A549 (cell line): ENCODE data around the gene PPP2R5C. TPM values are rescaled to one million over a fixed set of nuclear protein-coding genes. Genes with fewer than 3 reads are reported as not detected.

Experiments
- ATAC-seq, 2 experiments: fragments of 200-7000 bp in 1 of 2; fragments of >200 bp in 1 of 2; cut with Nextera tagmentation in 1 of 2; cut with Tn5 transposase in 1 of 2; 3 replicates each; pipeline versions ENCODE4 v1.8.0 to v1.9.1; 2018 to 2020; ENCODE audit warnings: mild to moderate bottlenecking in 1 of 2, moderate library complexity in 1 of 2
- CTCF ChIA-PET: fragments of 300-600 bp; sonication (Branson Sonifier 250); formaldehyde crosslinking; extraction: SDS; loops from one replicate; lab custom pipeline; 2021; ENCODE audit warnings: antibody characterized with exemption, inconsistent platforms; lab: Yijun Ruan, JAX
- POLR2A ChIA-PET: fragments of 350-600 bp; formaldehyde crosslinking; extraction: SDS; loops from one replicate; lab custom pipeline; 2021; ENCODE audit warnings: antibody characterized with exemption, inconsistent platforms; lab: Yijun Ruan, JAX
- DNase-seq, 2 experiments: peaks; one replicate each; pipeline versions ENCODE4 v3.0.0 to v3.0.0-alpha.2; 2011 to 2016; ENCODE audit warnings: low read depth in 1 of 2, low spot score in 1 of 2
- FAIRE-seq: peaks from 2 replicates; lab custom pipeline; 2011; peaks lifted over from hg19 to GRCh38; lab: Jason Lieb, UNC
- H3K27ac ChIP-seq, 2 experiments: fragments of >200 bp; sonication (Bioruptor Twin); formaldehyde crosslinking; 3 replicates each; pipeline ENCODE4 v1.5.1; 2016 to 2017
- H3K4me1 ChIP-seq: fragments of >200 bp; sonication (Bioruptor Twin); formaldehyde crosslinking; 3 replicates; pipeline ENCODE4 v1.6.1; 2016
- H3K4me2 ChIP-seq: fragments of >200 bp; sonication (Bioruptor Twin); formaldehyde crosslinking; 3 replicates; pipeline ENCODE4 v1.6.1; 2016
- H3K4me3 ChIP-seq: fragments of >200 bp; sonication (Bioruptor Twin); formaldehyde crosslinking; 3 replicates; pipeline ENCODE4 v1.5.1; 2016
- H3K9me3 ChIP-seq: fragments of >200 bp; sonication (Bioruptor Twin); formaldehyde crosslinking; 3 replicates; pipeline ENCODE4 v1.6.1; 2016
- CBX8 ChIP-seq: fragments of 200-600 bp; sonication (generic); IDR thresholded peaks from 2 replicates; pipeline ENCODE4 v1.6.1; 2016
- CEBPB ChIP-seq, 2 experiments: fragments of >200 bp in 1 of 2; sonication (Bioruptor Twin) in 1 of 2; formaldehyde crosslinking in 1 of 2; IDR thresholded peaks; 2 replicates each; pipeline ENCODE4 v1.6.1; 2012 to 2016
- EHF ChIP-seq: fragments of 250-450 bp; sonication (Bioruptor Pico); IDR thresholded peaks from 2 replicates; pipeline ENCODE4 v1.5.0; 2020; ENCODE audit warnings: mild to moderate bottlenecking
- FOSB ChIP-seq: fragments of 250-450 bp; sonication (Bioruptor Pico); IDR thresholded peaks from 2 replicates; pipeline ENCODE4 v1.5.0; 2020; ENCODE audit warnings: mild to moderate bottlenecking, moderate library complexity
- HDAC2 ChIP-seq: fragments of 200-600 bp; sonication (generic); IDR thresholded peaks from 2 replicates; pipeline ENCODE4 v1.6.1; 2016
- HEYL ChIP-seq: fragments of 250-450 bp; sonication (Bioruptor Pico); IDR thresholded peaks from 2 replicates; pipeline ENCODE4 v1.8.0; 2021; ENCODE audit warnings: mild to moderate bottlenecking, moderate library complexity
- HOXB5 ChIP-seq: fragments of 250-450 bp; sonication (Bioruptor Pico); IDR thresholded peaks from 2 replicates; pipeline ENCODE4 v1.5.0; 2020; ENCODE audit warnings: mild to moderate bottlenecking, moderate library complexity
- JUN ChIP-seq, 2 experiments: fragments of >200 bp; sonication (Bioruptor Twin); formaldehyde crosslinking; IDR thresholded peaks; 2 replicates in 1 of 2; 3 replicates in 1 of 2; pipeline ENCODE4 v1.6.1; 2016 to 2017
- JUNB ChIP-seq: fragments of >200 bp; sonication (Bioruptor Twin); formaldehyde crosslinking; IDR thresholded peaks from 2 replicates; pipeline ENCODE4 v1.6.1; 2016
- KDM1A ChIP-seq: fragments of 200-600 bp; sonication (generic); IDR thresholded peaks from 2 replicates; pipeline ENCODE4 v1.6.1; 2016; ENCODE audit warnings: low read depth, mild to moderate bottlenecking
- MAZ ChIP-seq: fragments of 150-350 bp; IDR thresholded peaks from 2 replicates; pipeline ENCODE4 v1.6.1; 2014; ENCODE audit warnings: antibody characterized with exemption, low read depth, low read length, borderline replicate concordance
- MYC ChIP-seq: IDR thresholded peaks from 2 replicates; pipeline ENCODE4 v1.6.1; 2012; ENCODE audit warnings: mild to moderate bottlenecking, inconsistent platforms, low read length, improper control_type of control experiment, borderline replicate concordance
- NPAS2 ChIP-seq: fragments of 250-450 bp; sonication (Bioruptor Pico); IDR thresholded peaks from 2 replicates; pipeline ENCODE4 v1.8.0; 2022; ENCODE audit warnings: mild to moderate bottlenecking, moderate library complexity, borderline replicate concordance
- NR3C1 ChIP-seq: fragments of >200 bp; sonication (Bioruptor Twin); formaldehyde crosslinking; IDR thresholded peaks from 3 replicates; pipeline ENCODE4 v1.6.1; 2017
- POLR2A ChIP-seq: IDR thresholded peaks from 2 replicates; pipeline ENCODE4 v1.6.1; 2012; ENCODE audit warnings: mild to moderate bottlenecking, low read length
- RARB ChIP-seq: fragments of 250-450 bp; sonication (Bioruptor Pico); IDR thresholded peaks from 2 replicates; pipeline ENCODE4 v1.8.0; 2021; ENCODE audit warnings: mild to moderate bottlenecking, moderate library complexity
- RCOR1 ChIP-seq: fragments of 150-350 bp; IDR thresholded peaks from 2 replicates; pipeline ENCODE4 v1.6.1; 2014; ENCODE audit warnings: antibody characterized with exemption, low read length, low read depth
- RFX5 ChIP-seq: fragments of 450-650 bp; IDR thresholded peaks from 2 replicates; pipeline ENCODE4 v1.7.1; 2014; ENCODE audit warnings: antibody characterized with exemption, mild to moderate bottlenecking, moderate library complexity
- TFCP2L1 ChIP-seq: fragments of 250-450 bp; sonication (Bioruptor Pico); IDR thresholded peaks from 2 replicates; pipeline ENCODE4 v1.5.0; 2021; ENCODE audit warnings: mild to moderate bottlenecking
- ZFP36 ChIP-seq: fragments of 450-650 bp; IDR thresholded peaks from 2 replicates; pipeline ENCODE4 v1.6.1; 2014; ENCODE audit warnings: borderline replicate concordance; ENCODE audit not compliant: partially characterized antibody
- ZNF302 ChIP-seq: fragments of 250-450 bp; sonication (Bioruptor Pico); IDR thresholded peaks from 2 replicates; pipeline ENCODE4 v1.9.0; 2021; ENCODE audit warnings: inconsistent platforms, mild to moderate bottlenecking, moderate library complexity
- WGBS: methylation state at CpG from one replicate; pipeline ENCODE4 v1.1.6; 2017; ENCODE audit errors: missing lambda C conversion rate; 5-methylcytosine and 5-hydroxymethylcytosine counted together
- polyA plus RNA-seq, 4 experiments: library from polyadenylated mRNA; depleted of rRNA in 3 of 4; stranded (reverse); fragments of >200 nt; fragmentation: RNase III in 1 of 4; extraction: RNeasy Plus Mini Kit Qiagen cat#74134 plus additional on column Dnase treatment in 1 of 4; gene quantifications; 2 replicates in 3 of 4; 3 replicates in 1 of 4; pipeline ENCODE4 v1.2.3, GENCODE V29; 2011 to 2017
- TF ChIP-seq, protein P1 (sequence below): fragments of >200 bp; sonication (Bioruptor Twin); formaldehyde crosslinking; IDR thresholded peaks from 3 replicates; pipeline ENCODE4 v1.6.1; 2016
- TF ChIP-seq, protein P2 (sequence below): fragments of 250-450 bp; sonication (Bioruptor Pico); IDR thresholded peaks from 2 replicates; pipeline ENCODE4 v1.5.0; 2021; ENCODE audit warnings: mild to moderate bottlenecking, moderate library complexity, borderline replicate concordance

PPP2R5C gene
- polyA plus RNA-seq, 2 of the 4 experiments (the other 2 are of a cell fraction) = 74.8 to 150 TPM

GRCh38 chr14:101775826-101776225 lies 14.3 kb downstream of the PPP2R5C start:
- no peak overlapping the region for H3K4me2 ChIP-seq
- no peak for FAIRE-seq
- H3K9me3 ChIP-seq = no peaks in the 10 kb centered on the region
- WGBS = 82% methylated on average over 8 of the region's 10 CpGs
- no peak overlapping the region for H3K27ac ChIP-seq
- H3K4me1 ChIP-seq = no peaks in the 10 kb centered on the region
- DNase-seq = no peak
- ChIA-PET POLR2A (no interaction called here), CTCF (interaction anchor here (1.4 kb wide), 1 partner anchor 8 kb away, joined by 4 read pairs; no protein-coding TSS in a partner anchor)
- no peak for ATAC-seq
- TF ChIP-seq RCOR1 (no peak), EHF (CRISPR knock-in tag) (no peak), POLR2A (no peak), TFCP2L1 (CRISPR knock-in tag) (no peak), CBX8 (no peak), FOSB (no peak), JUNB (no peak), CEBPB (IDR thresholded peaks at IDR 0.05) (no peak), RARB (CRISPR knock-in tag) (no peak), ZFP36 (no peak), NPAS2 (CRISPR knock-in tag) (no peak), HOXB5 (no peak), KDM1A (no peak), NR3C1 (no peak), MYC (no peak)
- TF ChIP-seq, protein P1, sequence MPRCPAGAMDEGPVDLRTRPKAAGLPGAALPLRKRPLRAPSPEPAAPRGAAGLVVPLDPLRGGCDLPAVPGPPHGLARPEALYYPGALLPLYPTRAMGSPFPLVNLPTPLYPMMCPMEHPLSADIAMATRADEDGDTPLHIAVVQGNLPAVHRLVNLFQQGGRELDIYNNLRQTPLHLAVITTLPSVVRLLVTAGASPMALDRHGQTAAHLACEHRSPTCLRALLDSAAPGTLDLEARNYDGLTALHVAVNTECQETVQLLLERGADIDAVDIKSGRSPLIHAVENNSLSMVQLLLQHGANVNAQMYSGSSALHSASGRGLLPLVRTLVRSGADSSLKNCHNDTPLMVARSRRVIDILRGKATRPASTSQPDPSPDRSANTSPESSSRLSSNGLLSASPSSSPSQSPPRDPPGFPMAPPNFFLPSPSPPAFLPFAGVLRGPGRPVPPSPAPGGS = no peak
- TF ChIP-seq, protein P2, sequence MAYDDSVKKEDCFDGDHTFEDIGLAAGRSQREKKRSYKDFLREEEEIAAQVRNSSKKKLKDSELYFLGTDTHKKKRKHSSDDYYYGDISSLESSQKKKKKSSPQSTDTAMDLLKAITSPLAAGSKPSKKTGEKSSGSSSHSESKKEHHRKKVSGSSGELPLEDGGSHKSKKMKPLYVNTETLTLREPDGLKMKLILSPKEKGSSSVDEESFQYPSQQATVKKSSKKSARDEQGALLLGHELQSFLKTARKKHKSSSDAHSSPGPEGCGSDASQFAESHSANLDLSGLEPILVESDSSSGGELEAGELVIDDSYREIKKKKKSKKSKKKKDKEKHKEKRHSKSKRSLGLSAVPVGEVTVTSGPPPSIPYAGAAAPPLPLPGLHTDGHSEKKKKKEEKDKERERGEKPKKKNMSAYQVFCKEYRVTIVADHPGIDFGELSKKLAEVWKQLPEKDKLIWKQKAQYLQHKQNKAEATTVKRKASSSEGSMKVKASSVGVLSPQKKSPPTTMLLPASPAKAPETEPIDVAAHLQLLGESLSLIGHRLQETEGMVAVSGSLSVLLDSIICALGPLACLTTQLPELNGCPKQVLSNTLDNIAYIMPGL (CRISPR knock-in tag) = no peak
- no peak overlapping the region for H3K4me3 ChIP-seq

DNA sequence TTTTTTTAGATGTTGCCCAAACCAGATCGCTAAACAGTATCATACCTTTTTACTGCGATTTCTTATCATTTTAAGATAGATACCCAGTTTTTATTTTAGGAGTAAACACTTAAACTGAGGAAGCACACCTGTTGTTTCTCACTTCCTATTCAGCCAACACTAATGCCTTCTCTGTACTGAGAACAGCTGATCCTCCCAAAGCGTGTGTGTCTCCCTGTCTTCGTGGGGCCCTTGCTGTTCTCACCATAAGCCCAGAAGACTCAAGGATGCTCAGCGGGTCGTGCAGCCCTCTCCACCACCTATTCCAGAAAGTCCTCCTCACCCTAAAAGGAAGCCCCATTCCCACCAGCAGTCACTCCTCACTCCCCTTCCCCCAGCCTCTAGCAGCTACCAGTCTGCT lies 14.8 kb downstream of the PPP2R5C start:
- no peak for ATAC-seq
- POLR2A ChIA-PET = no interaction called here

DNA sequence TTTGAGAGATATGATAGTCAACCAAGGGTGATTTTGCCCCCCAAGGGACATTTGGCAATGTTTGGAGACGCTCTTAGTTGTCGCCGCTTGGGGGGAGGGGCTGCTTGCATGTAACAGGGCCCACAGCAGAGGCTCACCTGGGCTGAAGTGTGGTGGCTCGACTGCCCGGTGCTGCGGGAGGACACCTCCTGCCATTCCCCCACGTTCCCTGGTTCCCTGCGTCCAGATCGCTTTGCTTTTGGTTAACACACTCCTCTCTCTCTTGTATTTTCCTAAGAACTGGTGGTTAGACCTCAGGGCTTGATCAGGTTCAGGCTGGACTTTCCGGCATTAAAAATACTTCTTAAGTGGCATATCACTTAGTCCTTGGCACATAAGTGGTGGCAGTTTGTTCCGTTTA lies 18.9 kb downstream of the PPP2R5C start:
- DNase-seq (no peak), FAIRE-seq (no peak), ATAC-seq (no peak)
- WGBS = 91% methylated on average over 11 of the region's 11 CpGs
- TF ChIP-seq JUN (IDR thresholded peaks at IDR 0.05) (no peak), MAZ (no peak), HEYL (CRISPR knock-in tag) (no peak), RFX5 (no peak)
- Histone ChIP-seq H3K4me2 (no peak overlapping the region), H3K4me3 (no peak overlapping the region), H3K4me1 (no peaks in the 10 kb centered on the region), H3K27ac (no peak overlapping the region), H3K9me3 (no peaks in the 10 kb centered on the region)
- CTCF ChIA-PET = no interaction called here
- POLR2A ChIA-PET = no interaction called here

More for the DNA sequence above, 14.8 kb downstream of the PPP2R5C start:
- Histone ChIP-seq H3K4me2 (no peak overlapping the region), H3K9me3 (no peaks in the 10 kb centered on the region), H3K27ac (no peak overlapping the region), H3K4me1 (no peaks in the 10 kb centered on the region), H3K4me3 (no peak overlapping the region)
- DNase-seq (no peak), FAIRE-seq (no peak)
- TF ChIP-seq ZNF302 (CRISPR knock-in tag) = no peak
- TF ChIP-seq, protein P1 = no peak
- TF ChIP-seq HDAC2 = no peak
- TF ChIP-seq HOXB5 = no peak
- 88% methylated on average over 6 of the region's 6 CpGs for WGBS
- CTCF ChIA-PET = interaction anchor here (1.3 to 1.4 kb wide), 2 partner anchors 8 to 16 kb away, joined by 3 to 4 read pairs; no protein-coding TSS in a partner anchor
